ENCODE data around the gene MGMT. TPM values are rescaled to one million over a fixed set of nuclear protein-coding genes. Genes with fewer than 3 reads are reported as not detected.

Gene MGMT
- total RNA-seq, 1 experiment from 2014 or later: 21.2 TPM

- no peaks in the 10 kb centered on the region for H3K36me3 ChIP-seq (ENCODE audit: low read depth)
- H3F3A ChIP-seq (ENCODE audit: insufficient read depth, low read depth): no peaks in the 10 kb centered on the region
- DNase-seq: no peak
- no peaks in the 10 kb centered on the region for H3K79me2 ChIP-seq (ENCODE audit: low read depth)
- H3K9me2 ChIP-seq (ENCODE audit: insufficient read depth): no peaks in the 10 kb centered on the region
- no TSS peak for BruUV-seq (replicated peaks)
- H3K4me1 ChIP-seq (replicated peaks; ENCODE audit: insufficient read depth): no peaks in the 10 kb centered on the region
- no peaks in the 10 kb centered on the region for H3K9me3 ChIP-seq (ENCODE audit: insufficient read depth, low read depth)
- intact Hi-C loops (cut with micrococcal nuclease; ENCODE audit: unreplicated experiment): no loop called here
- H3K27me3 ChIP-seq (ENCODE audit: insufficient read depth, low read depth): no peaks in the 10 kb centered on the region
- CTCF ChIA-PET: no interaction called here
- H2AFZ ChIP-seq: no peak overlapping the region
- no peak overlapping the region for H3K4me3 ChIP-seq
- POLR2A ChIA-PET (ENCODE audit: unreplicated experiment): no interaction called here
- H4K20me1 ChIP-seq (ENCODE audit: insufficient read depth): no peaks in the 10 kb centered on the region
- H3K27ac ChIP-seq: no peak overlapping the region
- TF ChIP-seq EZH2 (IDR thresholded peaks at IDR 0.05; ENCODE audit: low read depth): no peak
- TF ChIP-seq, protein P1, sequence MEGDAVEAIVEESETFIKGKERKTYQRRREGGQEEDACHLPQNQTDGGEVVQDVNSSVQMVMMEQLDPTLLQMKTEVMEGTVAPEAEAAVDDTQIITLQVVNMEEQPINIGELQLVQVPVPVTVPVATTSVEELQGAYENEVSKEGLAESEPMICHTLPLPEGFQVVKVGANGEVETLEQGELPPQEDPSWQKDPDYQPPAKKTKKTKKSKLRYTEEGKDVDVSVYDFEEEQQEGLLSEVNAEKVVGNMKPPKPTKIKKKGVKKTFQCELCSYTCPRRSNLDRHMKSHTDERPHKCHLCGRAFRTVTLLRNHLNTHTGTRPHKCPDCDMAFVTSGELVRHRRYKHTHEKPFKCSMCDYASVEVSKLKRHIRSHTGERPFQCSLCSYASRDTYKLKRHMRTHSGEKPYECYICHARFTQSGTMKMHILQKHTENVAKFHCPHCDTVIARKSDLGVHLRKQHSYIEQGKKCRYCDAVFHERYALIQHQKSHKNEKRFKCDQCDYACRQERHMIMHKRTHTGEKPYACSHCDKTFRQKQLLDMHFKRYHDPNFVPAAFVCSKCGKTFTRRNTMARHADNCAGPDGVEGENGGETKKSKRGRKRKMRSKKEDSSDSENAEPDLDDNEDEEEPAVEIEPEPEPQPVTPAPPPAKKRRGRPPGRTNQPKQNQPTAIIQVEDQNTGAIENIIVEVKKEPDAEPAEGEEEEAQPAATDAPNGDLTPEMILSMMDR (conservative IDR thresholded peaks at IDR 0.05): no peak
- no peak overlapping the region for H3K4me2 ChIP-seq
Observed at GRCh38 chr10:129704786-129705525, 237.9 kb downstream of the MGMT start.

- Histone ChIP-seq H3K27ac (no peak overlapping the region), H3K4me3 (no peak overlapping the region), H3F3A (ENCODE audit: insufficient read depth, low read depth) (no peaks in the 10 kb centered on the region), H3K36me3 (ENCODE audit: low read depth) (no peaks in the 10 kb centered on the region), H3K4me1 (replicated peaks; ENCODE audit: insufficient read depth) (no peaks in the 10 kb centered on the region), H4K20me1 (ENCODE audit: insufficient read depth) (no peaks in the 10 kb centered on the region), H3K27me3 (ENCODE audit: insufficient read depth, low read depth) (no peaks in the 10 kb centered on the region), H3K79me2 (ENCODE audit: low read depth) (no peaks in the 10 kb centered on the region), H2AFZ (no peak overlapping the region), H3K9me2 (ENCODE audit: insufficient read depth) (no peaks in the 10 kb centered on the region), H3K9me3 (ENCODE audit: insufficient read depth, low read depth) (no peaks in the 10 kb centered on the region), H3K4me2 (no peak overlapping the region)
- no TSS peak for BruUV-seq (replicated peaks)
- intact Hi-C loops (cut with micrococcal nuclease; ENCODE audit: unreplicated experiment): no loop called here
- POLR2A ChIA-PET (ENCODE audit: unreplicated experiment): no interaction called here
- no peak for TF ChIP-seq EZH2 (IDR thresholded peaks at IDR 0.05; ENCODE audit: low read depth)
- TF ChIP-seq, protein P1 (conservative IDR thresholded peaks at IDR 0.05): no peak
- no peak for DNase-seq
- CTCF ChIA-PET: no interaction called here
Observed at GRCh38 chr10:129705676-129706075, 238.6 kb downstream of the MGMT start.

DNA sequence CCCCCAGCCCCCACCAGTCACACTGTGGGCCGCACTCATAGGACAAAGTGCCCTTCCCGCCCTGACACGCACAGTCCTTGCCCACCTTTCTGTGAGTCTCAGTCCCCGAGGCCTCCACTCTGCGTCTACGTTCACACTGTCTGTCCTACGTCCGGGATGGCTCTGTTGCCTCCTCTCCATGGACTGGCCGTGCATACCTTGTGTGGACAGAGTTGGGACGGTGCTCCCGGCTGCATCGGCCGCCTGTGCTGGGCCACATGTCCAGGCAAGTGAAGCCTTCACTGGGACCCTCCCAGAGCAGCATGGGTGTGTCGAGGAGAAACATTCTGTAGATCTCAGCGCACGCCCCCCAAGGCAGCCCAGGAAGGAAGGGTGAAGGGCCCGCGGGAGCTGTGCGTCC lies 239.0 kb downstream of the MGMT start:
- TF ChIP-seq, protein P1 (conservative IDR thresholded peaks at IDR 0.05): no peak
- no peak for TF ChIP-seq EZH2 (IDR thresholded peaks at IDR 0.05; ENCODE audit: low read depth)
- Histone ChIP-seq H3K79me2 (ENCODE audit: low read depth) (no peaks in the 10 kb centered on the region), H3K9me3 (ENCODE audit: insufficient read depth, low read depth) (no peaks in the 10 kb centered on the region), H4K20me1 (ENCODE audit: insufficient read depth) (no peaks in the 10 kb centered on the region), H3K4me1 (replicated peaks; ENCODE audit: insufficient read depth) (no peaks in the 10 kb centered on the region), H3K36me3 (ENCODE audit: low read depth) (no peaks in the 10 kb centered on the region), H3K27ac (no peak overlapping the region), H3K4me3 (no peak overlapping the region), H3F3A (ENCODE audit: insufficient read depth, low read depth) (no peaks in the 10 kb centered on the region), H2AFZ (no peak overlapping the region), H3K4me2 (no peak overlapping the region), H3K27me3 (ENCODE audit: insufficient read depth, low read depth) (no peaks in the 10 kb centered on the region), H3K9me2 (ENCODE audit: insufficient read depth) (no peaks in the 10 kb centered on the region)
- intact Hi-C loops (cut with micrococcal nuclease; ENCODE audit: unreplicated experiment): no loop called here
- ChIA-PET POLR2A (ENCODE audit: unreplicated experiment) (no interaction called here), CTCF (no interaction called here)
- BruUV-seq (replicated peaks): no TSS peak
- no peak for DNase-seq

Data from PC-9 (cell line).